AG08396 (cell line): Measurements from ENCODE around the gene SORL1.

ENCODE experiments used
- DNase-seq: peaks from one replicate; pipeline ENCODE4 v3.0.0; 2012; ENCODE audit warnings: low spot score, mixed read lengths

The SORL1 gene

DNA sequence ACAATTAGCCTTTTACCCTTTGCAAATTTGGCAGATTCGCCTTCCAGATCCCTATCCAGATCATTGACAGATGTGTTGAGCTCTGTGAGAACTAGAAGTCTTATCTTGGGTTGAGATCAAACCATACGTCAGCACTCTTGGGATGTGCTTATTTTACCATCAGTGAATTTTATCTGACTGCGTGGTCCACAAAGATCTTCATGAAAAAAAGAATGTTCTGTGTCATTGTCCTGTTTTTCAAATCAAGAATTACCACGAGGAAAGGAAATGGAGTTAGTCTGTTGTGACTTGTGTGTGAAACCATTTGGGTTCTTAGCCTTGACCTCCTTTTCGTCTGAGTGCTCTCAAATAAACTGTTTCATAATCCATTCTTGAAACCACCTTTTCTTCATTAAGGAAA lies 86.9 kb downstream of the SORL1 start:
- no peak for DNase-seq

DNA sequence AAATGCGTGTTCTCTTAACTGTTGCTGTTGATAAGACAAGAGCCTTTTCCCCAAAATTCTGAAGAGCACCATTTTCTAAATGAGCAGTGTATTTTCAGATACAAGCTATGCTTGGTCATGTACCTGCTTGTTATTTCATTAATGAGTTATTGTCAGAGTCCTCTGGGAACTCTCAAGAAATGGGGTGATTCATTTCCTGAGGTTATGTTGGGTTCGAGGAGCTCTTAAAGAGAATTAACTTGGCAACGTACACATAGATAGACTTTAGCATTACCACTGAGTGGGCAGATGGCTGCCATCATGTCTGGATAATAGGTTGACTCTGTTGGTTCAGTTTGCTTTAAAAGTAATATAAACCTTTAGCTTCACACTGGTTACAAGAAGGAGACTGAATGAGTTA lies 88.5 kb downstream of the SORL1 start:
- no peak for DNase-seq

DNA sequence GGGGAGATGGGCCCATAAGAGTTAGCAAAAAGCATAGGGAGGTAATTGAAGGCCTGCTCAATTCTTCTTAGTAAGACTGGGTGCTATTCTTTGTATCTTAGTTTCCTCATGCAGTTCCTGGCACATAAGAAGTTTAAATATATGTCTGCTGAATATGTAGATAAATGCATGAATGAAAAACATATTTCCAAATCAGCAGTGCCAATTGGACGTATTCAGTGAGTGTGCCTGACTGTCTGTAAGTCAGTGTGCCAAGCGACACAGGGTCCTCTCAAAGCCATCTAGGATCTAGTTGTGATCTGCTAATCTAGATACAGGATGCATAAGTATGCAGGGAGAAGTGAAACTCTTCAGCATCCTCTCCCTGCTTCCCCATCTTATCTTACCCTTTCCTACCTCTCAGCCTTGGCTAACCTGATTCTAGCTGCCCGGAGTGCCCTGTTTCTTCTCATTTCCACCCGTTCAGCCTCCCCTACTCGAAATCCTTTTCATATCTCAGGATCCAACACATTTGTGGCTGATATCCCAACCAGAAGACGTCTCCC lies 91.8 kb downstream of the SORL1 start:
- DNase-seq: no peak

DNA sequence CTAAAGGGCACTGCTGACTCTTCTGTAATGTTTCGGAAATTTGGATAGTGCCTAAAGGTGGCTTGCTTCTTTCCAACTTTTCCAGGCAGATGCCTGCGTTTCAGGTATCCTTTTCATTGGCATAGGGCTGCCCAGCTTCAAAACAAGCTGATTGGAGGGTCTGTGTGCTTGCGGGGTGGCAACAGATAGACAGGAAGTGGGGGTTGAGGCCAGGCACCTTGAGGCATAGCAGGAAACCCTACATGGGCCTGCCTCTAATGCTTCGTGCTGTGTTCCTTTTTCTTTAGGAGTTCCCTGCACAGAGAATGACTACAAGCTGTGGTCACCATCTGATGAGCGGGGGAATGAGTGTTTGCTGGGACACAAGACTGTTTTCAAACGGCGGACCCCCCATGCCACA lies 92.8 kb downstream of the SORL1 start:
- DNase-seq: no peak

DNA sequence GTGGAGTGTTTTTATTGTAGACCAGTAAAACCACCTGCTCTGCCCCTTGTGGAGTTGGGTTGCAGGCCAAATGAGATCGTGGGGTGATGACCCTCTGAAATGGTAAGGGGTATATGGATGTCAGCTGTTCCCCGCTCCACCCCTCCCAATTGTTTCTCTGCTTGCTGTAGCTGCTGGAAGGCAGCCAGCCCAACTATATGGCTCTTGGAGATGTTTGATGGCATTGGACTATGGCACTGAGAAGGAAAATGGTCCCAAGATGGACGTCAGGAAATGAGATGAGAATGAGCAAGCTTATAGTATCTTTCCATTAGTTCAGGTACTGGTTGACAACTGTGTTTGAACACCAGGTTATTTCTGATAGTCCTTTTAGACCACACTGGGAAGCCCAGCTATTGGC lies 95.5 kb downstream of the SORL1 start:
- DNase-seq: no peak

DNA sequence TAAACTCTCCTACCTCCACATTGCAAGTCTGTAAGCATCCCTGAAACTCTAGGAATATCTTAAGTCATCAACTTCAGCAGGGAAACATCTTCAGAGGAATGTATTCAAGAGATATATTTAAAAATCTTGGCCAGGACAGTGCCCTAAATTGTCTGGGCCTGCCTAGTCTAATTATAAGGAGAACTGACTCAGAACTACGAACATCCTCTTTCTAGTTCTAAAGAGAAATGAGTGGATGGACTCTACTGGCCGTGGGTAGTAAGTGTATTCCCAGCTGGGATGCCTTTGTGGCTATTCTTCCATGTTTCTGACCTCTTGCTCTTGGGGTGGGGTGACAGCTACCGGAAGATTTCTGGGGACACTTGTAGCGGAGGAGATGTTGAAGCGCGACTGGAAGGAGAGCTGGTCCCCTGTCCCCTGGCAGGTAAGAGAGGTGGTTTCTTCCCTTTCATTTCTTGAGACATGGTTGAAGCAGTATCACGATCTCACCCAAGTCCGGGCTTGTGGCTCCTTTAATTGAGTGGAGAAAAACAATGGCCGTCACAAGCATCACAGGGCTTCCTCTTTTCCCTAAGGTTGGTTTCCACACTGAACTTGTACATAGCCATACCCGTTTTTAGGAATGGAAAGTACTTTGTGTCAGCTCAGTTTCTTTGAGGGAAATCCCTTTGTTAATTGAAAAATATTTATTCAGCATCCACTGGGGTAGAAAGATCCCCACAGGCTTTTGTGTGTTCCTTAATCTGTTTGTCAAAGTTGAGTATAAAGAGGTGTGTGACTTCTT lies 98.3 kb downstream of the SORL1 start:
- DNase-seq: no peak

DNA sequence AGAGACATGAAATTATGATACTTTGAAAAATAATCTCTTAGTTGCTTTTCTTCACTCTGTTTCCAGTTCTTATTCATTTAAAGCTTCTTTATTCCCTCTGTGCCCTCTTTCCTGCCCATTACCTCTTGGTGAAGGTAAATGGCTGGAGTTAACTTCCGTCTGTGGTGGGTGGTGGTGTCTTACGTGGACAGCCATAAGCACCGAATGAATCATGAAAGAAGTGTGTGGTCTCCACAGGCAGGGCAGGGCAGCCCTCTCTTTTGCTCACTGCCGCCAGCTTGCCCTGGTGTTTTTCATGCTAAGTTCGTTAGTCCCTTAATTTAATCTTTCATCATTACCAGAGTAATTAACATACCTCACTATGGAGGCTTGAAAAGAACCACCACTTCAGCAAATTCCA lies 99.3 kb downstream of the SORL1 start:
- DNase-seq: no peak

DNA sequence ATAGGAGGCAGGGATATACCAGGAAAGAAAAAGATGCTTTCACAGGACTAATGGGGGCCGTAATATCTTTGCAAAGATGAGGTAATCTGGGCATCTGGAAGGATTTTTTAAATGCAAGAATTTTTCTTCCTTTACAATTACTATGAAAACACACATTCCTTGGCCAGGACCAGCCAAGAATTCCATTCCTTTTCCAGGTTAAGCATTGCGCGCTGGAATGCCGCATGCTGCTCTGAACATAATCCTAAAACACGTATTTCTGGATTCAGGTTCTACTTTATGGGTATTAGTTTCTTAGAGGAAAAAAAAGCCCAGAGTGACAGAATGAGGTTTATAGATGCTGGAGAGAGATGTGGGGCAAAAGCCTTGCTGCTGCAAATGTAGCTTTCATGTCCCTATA lies 100.0 kb downstream of the SORL1 start:
- no peak for DNase-seq

DNA sequence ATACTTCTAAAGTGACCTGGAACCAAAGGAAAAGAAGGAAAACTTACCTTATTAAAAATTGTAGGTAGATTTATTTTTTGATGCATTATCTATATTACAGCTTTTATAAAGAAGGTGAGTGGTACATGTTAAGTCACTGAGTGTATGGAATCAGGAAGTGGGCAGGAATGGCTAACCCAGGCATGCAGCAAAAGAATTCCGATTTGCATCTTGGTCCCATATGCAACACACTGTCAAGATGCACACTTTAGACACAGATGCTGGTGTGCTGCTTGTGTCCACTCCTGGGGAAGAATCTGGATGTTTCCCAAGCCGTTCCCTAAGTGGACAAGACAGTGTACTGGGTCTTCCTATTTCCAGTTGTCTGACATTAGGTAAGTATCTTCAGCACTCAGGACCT lies 100.5 kb downstream of the SORL1 start:
- no peak for DNase-seq

DNA sequence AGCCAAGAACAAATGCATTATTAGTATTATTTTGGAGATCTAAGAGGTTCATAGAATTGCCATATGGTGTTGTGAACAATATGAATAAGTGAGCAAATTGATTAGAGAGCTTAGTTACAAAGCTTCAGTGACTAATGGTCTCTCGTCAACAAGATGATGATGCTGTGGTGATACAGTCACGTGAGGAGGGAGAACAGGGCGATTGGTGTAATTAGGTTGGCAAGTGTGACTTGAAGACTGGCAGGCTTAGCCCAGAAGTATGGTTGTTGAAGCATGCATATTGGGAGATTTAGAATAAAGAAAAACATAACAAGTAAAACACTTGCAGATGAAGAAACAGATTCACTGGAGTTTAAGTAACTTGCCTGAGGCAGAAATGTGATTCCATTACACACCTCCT lies 101.3 kb downstream of the SORL1 start:
- no peak for DNase-seq

DNA sequence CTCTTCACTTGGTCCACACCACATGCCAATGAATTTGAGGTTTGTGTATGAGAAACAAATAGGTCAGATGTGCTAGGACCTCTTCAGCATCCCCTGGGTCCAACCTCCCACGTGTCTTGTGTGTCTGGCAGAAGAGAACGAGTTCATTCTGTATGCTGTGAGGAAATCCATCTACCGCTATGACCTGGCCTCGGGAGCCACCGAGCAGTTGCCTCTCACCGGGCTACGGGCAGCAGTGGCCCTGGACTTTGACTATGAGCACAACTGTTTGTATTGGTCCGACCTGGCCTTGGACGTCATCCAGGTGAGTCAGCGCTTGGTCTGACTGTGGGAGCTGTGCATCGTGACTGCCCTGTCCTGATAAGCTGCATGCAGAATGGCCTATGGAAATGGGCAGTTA lies 101.7 kb downstream of the SORL1 start:
- DNase-seq: no peak

DNA sequence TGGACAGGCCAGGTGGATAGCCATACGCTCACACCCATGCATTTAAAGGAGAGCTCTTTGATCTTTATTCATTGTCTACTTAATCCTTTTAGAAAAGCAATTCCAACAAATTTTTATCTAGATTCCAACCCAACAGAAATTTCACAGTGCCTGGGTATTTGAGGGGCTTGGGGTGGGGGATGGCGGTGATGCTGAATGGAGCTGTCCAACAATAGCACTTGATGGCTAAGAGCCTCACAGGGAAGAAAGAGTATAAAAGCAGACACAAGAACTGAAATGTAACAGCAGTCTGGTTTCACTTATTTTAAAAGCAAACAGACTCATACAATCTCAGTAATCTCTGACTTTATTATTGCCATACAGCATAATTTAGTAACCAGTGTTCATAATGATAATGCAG lies 102.4 kb downstream of the SORL1 start:
- no peak for DNase-seq

DNA sequence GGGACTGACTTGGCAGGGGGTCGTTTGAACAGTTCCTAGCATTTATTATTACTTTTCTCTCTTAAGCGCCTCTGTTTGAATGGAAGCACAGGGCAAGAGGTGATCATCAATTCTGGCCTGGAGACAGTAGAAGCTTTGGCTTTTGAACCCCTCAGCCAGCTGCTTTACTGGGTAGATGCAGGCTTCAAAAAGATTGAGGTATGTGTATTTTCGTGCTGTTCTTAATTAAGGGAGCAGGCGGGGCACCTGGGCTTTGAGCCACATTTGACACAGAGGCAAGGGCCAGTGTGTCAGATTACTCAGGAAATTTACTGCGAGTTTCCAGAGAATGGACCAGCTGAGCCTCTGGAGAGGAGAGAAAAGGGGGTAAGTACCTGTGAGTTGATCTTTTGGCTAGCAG lies 103.0 kb downstream of the SORL1 start:
- no peak for DNase-seq

DNA sequence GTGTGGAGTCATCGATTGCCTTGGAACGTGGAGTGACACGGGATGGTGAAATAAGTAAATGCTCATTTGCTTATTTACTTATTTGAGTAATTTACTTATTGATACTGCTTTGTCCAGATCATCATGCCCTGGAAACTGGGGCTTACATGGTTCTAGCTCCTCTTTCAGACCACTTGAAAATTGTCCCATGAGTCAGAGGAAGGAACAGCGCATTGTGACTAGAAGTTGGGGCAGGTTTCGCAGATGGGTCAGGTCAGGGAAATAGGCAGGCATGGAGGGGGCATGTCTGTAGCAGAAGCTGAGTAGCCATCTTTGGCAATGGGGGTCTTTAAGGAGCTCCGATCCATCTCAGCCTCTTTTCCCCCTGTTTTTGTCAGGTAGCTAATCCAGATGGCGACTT lies 104.8 kb downstream of the SORL1 start:
- no peak for DNase-seq

DNA sequence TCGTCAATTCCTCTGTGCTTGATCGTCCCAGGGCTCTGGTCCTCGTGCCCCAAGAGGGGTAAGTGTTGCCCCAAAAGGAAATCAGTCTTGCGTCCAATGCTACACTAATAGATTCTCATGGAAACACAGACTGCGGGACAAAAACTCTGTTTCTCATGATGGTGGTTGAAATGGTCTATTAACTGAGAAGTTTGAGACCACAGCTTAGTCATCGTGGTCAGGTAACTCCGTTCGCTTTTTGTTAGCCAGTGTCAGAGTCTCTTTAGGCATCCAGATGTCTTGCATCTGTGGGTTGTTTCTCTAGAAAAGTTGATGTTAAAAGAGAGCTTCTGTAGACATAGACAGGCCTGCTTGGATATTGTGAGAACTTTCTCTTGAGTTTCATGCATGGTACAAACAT lies 105.2 kb downstream of the SORL1 start:
- DNase-seq: no peak

DNA sequence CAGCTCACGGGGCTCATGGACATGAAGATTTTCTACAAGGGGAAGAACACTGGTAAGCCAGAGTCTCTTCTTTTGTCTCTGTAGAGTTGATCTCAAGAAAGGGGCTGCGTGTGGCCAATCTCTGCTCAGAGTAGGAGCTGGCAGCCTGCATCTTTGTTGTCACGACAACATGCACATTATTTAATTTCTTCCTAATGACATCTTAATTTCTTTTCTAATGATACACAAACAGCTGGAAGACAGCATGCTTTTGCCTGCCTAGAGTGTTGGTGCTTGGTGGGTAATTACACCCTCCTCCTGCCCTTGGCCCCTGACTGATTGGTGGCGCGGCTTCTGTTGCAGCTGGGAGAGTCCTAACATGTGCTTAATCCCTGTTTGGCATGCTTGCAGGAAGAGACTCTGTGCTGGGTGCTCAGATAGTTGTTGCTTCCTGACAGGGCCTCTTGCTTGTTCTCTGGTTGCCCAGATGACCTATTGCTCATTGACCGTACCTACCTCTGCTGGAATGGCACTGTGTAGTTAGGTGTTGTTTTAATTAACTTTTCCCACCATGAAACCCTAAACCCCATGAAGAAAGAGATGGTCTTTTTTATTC lies 107.6 kb downstream of the SORL1 start:
- DNase-seq: no peak

DNA sequence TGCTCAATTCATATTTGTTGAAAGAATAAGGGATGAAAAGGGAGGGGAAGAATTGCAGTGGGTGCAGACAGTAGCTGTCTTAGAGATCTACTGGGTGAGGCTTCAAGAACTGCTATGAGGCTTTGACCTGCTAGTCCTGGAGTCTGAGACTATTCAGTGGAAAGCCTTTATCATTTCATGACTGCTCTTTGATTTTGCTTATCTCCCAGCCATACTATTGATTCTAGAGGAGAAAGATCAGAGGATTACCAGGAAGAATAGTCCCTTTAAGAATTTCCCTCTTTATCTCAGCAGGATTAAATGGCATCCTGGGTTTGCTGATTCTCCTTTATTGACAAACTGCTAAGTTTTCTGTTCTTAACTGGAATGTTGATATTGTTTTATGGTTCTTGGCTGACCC lies 108.1 kb downstream of the SORL1 start:
- no peak for DNase-seq

DNA sequence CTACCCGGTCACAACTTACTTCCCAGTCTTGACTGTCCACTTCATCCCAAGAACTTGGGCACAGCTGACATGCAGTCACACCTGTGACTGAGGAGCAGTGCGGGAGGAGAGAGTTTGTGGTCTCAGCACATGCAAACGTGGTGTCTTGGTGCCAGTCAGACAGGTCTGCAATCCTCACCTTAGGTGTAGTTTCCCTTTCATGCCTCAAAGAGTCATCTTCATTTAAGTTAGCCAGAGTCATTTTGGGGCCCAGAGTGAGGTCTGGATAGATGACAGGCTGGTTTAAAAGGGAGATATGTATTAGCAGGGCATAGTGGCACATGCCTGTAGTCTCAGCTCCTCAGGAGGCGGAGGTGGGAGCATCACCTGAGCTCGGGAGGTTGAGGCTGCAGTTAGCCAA lies 109.1 kb downstream of the SORL1 start:
- no peak for DNase-seq

DNA sequence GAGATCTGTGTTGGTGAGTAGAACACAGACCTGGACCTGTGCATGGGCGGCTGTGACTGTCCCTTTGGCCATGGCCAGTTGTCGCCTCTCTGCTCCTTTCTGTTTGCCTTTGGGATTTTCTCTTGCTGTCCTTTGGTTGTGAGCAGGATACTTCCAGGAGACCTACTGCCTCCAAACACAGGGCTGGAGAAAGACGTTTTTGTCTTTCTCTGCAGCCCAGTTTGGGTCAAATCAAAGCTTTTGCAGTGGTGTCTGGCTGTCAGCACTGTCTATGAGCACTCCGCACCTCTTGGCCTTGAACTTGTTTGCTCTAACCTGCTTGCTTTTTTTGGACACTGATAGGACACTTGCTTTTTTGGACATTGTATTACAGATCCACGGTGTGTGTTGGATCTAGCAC lies 109.6 kb downstream of the SORL1 start:
- DNase-seq: no peak

DNA sequence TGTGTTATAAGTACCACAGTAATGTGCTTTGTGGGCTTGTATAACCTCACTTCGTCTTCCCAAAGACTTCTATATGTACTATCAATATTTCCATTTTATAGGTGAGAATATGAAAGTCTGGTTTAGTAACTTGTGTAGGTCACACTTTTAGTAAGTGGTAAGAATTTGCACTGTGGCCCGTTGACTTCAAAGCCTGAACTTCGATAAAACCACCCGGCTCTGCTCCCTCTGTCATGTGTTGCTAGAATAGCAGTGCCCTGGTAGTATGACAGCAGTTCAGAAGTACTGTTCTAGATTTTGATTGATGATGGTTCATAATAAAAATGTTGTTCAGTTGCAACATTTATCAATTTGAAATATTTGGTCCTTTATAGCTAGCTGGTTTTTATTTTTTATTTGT lies 110.9 kb downstream of the SORL1 start:
- no peak for DNase-seq

DNA sequence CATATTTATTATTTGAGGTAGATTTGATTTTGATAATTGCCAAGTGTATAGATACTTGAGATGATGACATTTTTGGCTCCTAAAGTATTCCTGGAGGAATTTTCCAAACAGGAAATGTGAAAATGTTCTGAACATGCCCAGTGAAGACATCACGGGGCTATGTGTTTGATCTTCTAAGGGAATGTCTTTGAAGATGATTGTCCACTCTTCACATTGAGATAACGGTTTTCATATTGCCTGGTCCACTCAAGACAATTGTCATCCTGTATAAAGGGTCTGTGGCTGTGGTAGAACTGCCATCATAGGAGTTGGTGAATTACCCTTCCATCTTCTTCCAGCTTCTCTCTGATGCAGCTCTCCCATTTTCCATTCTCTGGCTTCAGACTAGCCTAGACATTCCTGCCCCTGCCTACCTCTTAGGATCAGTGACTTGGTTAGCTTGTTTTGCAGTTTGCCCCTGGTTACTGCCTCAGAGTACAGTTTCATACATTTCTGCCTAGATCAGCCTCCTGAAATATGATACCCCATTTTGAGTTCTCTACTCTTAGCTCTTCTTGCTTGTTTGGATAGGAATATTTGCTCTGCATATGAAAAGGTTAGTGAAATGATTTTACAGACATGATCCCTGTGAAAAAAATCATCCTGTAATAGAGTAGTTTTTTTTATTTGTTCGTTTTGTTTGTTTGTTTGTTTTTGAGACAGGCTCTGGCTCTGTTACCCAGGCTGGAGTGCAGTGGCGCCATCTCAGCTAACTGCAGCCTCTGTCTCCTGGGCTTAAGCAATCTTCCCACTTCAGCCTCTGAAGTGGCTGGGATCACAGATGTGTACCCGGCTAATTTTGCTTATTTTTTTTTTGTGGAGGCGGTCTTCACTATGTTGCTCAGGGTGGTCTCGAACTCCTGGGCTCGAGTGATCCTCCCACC lies 112.0 kb downstream of the SORL1 start:
- DNase-seq: no peak

DNA sequence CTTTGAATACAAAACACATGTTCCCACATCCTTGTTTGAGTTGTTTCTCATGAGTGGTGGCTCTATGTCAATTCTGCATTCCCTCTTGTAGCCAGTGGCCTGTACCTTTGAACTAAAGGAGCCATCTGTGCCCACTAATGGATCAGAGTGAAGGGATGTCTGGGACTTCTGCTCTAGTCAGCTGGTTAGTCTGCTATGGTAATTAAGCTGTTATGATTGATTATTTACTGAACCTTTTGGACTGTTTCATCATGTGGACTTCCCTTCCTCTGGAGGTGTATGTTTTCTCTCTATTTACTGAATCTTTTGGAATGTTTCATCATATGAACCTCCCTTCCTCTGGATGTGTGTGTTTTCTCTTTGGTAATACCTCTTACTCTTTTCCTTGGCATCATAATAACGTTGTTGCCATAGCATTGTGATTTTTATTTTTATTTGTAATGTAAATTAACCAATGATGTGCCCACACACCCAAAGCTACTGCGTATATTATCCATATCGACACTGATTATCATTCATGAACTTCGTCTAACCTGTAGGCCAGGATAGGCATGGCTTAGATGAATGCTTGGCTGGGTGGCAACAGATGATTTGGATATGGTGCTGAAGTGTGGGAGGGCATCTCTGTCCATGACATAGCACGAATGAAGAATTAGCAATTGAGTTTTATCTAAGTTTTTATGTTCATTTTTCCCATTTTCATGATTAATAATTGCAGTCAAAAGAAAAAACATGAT lies 113.0 kb downstream of the SORL1 start:
- DNase-seq: no peak
